CD4-positive, alpha-beta T cell treated with Interferon alpha-2 for 1 hour (primary cell): ENCODE data around the gene GTPBP1.
A peak's percentile ranks its signal among the peaks of the same experiment; 100 is the strongest.

Experiments
- DNase-seq, 2 donors: peaks; one replicate each; pipeline ENCODE4 v3.0.0-alpha.2; 2020 to 2022

Gene GTPBP1

DNA sequence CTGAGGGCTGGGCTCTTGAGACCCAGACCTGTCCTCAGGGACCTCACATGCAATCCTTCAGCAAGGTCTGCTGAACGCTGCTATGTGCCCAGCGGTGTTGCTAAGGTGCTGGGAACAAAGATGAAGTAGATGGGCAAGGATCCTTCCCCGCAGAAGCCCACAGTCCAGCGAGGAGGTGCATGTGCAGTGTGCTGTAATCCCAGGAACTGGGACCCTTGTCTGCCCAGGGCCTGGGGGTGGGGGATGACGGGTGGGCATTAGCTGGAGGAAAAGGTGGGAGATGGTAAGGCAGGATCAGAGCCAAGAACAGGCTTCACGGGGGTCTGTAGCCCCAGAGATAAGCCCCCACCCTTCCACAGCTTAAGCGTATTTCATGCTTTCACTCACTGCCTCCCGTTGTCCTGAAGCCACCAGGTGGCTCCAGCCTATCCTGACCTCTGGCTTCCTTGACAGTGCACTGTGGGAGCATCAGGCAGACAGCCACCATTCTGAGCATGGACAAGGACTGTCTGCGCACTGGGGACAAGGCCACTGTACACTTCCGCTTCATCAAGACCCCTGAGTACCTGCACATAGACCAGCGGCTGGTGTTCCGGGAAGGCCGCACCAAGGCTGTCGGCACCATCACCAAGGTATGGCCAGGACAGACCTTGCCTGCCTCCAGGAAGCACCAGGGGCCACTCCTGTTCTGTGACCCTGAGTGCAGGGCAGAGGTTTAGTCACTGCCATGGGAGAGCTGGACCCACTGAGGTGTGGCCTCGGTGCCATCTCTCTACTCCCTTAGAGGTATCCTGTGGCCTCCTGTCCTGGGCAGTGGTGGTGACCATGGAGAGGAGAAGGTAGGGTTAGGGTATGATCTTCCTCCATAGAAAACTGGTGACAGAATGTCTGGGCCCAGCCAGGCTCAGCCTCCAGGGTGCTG lies 22.0 kb downstream of the GTPBP1 start:
- no peak for DNase-seq

- DNase-seq = no peak
Measured at GRCh38 chr22:38728871-38729796, 23.4 kb downstream of the GTPBP1 start.

- DNase-seq = no peak
Measured at GRCh38 chr22:38729946-38730345, 24.2 kb downstream of the GTPBP1 start.

- no peak for DNase-seq
Measured at GRCh38 chr22:38730411-38730871, 24.7 kb downstream of the GTPBP1 start.

DNA sequence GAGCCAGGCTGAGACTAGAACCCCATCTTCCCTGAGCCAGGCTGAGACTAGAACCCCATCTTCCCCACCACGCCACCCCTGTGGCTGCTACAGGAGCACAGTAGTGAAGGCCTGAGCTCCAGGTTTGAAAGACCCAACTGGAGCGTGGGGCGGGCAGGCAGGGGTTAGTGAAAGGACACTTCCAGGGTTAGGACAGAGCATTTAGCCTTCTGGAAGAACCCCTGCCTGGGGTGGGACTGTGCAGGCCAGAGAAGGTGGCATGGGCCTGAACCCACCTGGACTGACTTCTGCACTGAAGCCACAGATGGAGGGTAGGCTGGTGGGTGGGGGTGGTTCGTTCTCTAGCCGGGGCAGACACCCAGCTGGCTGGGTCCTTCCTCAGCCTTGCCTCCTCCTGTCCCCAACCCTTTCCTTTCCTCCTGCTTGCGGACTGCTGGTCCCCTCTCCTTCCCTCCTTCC lies 26.0 kb downstream of the GTPBP1 start:
- no peak for DNase-seq

GRCh38 chr22:38732251-38732815 lies 26.6 kb downstream of the GTPBP1 start:
- DNase-seq = no peak

- peak; percentile 41 to 62 for DNase-seq
Measured at GRCh38 chr22:38733329-38733723, 27.6 kb downstream of the GTPBP1 start.

GRCh38 chr22:38733724-38734381 lies 28.1 kb downstream of the GTPBP1 start:
- no peak for DNase-seq

DNA sequence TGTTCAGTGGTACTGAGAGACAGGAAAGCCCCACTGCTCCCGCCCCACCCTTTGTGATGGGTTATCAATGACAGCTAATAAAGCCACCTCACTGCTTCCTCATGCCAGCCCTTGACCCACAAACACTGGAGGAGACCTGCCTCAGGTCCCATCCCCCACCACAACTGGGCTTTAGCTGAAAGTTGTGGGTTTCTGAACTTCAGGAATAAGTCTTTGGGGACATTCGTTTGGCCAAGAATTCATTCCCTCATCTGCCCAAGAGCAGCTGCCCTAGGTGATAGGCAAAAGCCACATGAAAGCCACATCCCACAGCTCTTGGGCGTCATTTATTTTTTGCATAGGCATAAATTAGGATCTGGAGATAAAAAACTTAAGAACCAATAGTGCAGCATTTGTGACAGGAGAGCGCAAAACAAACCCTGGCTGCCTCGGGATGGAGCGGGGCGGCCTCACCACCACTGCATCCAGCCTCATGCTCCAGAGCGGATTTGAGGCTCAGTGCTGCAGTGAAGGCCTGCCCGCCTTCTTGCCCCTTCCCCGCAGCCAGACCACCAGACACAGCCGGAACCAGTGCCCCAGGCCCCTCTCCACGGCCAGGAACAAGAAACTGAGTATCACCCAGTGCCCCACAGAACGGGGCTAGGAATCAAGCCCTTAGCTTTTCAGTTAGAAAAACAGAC lies 28.8 kb downstream of the GTPBP1 start:
- DNase-seq = no peak

DNA sequence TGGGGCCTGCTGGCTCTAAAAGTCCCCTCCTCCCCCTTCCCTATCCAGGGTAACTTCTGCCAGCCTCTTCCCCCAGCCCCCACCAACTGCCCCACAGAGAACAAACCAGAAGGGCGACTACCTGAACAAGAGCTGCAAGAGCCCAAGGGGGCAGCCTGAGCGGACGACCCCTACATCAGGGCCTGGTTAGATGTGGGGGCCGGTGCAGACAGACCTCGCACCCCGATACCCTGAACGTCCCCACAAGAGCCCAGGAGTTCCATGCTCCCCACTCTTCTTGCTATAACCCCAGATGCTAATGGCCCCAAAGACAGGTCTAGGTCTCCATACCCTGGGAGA lies 29.4 kb downstream of the GTPBP1 start:
- DNase-seq = no peak

GRCh38 chr22:38735465-38736256 lies 29.9 kb downstream of the GTPBP1 start:
- DNase-seq = no peak

DNA sequence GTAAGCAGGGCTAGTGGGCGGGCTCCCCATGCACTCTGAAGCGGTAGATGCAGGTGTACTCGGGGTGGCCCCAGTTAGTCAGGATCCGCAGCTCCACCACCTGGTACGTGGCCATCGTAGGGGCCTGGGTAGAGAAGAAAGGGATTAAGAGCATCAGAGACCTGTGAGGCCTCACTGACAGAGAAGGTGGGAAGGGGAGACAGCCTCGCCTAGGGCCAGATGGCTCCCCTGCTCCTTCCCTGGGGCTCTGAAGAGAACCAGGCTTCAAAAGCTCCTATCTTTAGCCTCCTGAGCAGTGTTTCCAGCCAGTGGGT lies 30.5 kb downstream of the GTPBP1 start:
- DNase-seq = no peak

GRCh38 chr22:38737302-38738060 lies 31.7 kb downstream of the GTPBP1 start:
- no peak for DNase-seq

GRCh38 chr22:38738475-38739070 lies 32.8 kb downstream of the GTPBP1 start:
- no peak for DNase-seq

GRCh38 chr22:38739300-38740055 lies 33.7 kb downstream of the GTPBP1 start:
- no peak for DNase-seq

- no peak for DNase-seq
Measured at GRCh38 chr22:38740116-38740723, 34.5 kb downstream of the GTPBP1 start.

GRCh38 chr22:38740754-38741153 lies 35.0 kb downstream of the GTPBP1 start:
- no peak for DNase-seq

DNA sequence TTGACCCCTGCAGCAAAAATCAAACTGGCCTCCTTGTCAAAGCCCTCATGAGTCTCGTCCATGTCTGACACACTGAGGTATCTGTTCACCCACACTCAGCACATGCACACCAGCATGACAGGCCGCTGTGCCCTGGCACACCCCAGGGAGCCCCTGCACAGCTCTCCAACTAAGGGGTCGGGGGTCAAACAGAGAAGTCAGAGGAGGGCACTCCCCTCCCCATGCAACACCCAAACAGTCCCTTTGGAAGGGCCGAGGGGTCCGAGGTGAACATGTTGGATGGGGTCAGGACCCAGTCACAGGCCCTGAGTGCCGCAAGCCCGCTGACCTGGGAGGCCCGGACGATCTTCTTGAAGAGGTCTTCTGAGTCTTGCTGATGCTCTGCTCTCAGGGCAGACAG lies 35.4 kb downstream of the GTPBP1 start:
- DNase-seq = no peak

DNA sequence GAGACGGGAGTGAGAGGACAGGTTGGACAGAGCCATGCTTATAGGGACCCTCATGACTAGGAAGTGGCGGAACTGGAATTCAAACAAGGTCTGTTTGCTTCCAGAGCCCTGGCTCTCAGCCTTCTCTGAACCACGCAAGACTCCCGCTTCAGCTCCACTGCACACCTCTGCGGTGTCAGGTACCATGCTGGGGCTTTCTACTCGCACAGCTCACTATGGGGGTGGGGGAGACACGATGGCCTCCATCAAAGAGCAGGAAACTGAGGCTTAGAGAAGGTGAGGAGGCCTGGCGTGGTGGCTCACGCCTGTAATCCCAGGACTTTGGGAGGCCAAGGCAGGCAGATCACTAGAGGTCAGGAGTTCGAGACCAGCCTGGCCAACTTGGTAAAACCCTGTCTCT lies 35.8 kb downstream of the GTPBP1 start:
- no peak for DNase-seq
